NCI-H1694 (cell line): ENCODE measurements around the gene MICU1.
A peak's percentile ranks its signal among the peaks of the same experiment; 100 is the strongest.
"Not testable (repeated sequence)": the region's sequence is repeated elsewhere in the genome, so short reads cannot be mapped to it uniquely, and the experiment has no call there.

Experiments
- DNase-seq: peaks from one replicate; lab custom pipeline; 2025; lab: John Stamatoyannopoulos, UW

MICU1 gene

DNA sequence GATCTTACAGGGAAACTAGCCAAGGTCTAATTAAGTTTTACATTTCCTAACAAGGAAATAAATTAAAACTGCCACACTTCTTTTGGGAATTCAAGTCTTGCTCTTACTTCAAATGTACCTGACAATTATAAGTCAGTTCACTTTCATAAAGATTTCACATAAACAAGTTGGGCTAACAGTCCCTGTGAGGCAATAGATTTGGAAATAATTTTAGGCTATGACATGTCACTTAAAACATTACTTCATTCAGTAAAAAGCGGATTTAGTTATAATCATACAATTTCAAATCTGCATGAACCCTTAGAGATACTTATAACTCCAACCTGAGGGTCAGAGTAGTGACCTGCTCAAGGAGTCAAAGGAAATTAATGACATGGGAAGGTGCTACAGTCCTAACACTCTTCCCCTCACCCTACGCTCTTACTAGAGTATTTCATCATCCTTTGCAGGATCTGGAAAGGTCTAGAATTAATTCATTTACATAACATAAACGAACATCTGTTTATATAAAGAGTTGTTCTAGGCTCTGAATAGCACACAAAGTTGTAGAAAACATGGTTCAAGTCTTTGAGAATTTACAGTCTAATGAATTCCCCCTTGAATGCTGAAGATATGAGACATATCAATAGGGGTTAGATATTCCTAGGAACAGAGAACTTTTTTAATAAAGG is 238.8 kb downstream of the MICU1 start:
- no peak for DNase-seq

DNA sequence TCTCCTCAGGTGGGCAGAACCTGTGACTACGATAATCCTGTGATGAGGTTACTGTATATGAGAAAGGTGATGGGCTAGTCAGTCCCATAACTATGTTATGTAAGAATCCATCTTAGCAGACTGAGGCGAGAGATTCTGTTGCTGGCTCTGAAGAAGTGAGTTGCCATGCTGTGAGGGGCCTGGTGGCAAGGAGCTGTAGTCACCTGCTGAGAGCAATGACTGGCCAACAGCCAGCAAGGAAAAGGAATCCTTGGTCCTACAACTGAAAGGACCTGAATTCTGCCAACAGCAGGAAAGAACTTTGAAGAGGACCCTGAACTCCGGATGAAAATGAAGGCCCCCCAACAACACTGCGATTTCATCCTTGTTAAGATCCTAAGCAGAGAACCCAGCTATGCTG is 240.2 kb downstream of the MICU1 start:
- DNase-seq = no peak

DNA sequence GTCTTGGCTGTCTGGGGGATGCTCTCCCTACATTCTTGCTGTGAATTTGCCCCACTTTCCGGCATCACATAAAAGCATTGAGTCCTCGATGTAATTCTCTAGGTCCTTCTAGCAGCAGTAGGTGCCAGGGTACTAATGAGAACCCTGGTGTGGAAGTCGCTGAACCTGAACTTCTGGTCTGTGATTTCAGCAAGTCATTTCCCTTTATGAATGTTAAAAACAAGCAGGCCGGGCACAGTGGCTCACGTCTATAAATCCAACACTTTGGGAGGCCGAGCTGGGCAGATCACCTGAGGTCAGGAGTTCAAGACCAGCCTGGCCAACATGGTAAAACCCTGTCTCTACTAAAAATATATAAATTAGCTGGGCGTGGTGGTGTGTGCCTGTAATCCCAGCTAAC is 240.9 kb downstream of the MICU1 start:
- not testable (repeated sequence) for DNase-seq

DNA sequence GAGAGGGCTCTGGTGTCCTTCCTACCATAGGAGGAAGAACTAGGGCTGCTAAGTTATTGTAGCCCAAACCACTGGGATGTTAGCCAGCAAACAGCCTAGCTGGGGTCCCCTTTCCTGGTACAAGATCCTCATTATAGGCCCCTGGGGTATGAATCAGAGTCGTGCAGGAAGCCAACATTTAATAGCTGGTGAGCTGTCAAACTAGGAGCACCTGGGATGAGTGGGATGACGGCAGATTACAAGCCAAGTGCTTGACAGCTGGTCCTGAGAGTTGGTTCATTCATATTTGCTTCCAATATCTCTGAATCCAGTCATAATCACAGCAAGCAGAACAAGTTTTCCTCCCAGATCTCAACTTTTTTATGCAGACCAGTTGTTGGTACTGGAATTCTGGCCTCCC is 246.1 kb downstream of the MICU1 start:
- DNase-seq = no peak

DNA sequence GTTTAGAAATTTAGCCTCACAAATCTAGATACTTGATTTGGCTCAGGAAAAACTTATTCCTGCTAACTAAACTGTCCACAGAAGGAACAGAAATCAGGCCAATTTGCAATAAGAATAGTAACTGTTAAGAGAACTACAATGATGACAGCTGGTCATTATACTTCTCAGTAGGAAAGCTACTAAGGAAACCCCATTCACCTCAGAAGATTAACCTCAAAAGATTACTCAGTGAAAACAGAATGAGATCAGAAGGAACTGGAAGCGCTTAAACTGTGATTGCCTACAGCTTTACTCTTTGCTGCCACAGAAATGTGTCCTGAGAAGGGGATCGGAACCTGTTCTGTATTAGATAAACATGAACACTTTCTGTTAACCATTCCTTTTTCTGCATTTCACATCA is 246.8 kb downstream of the MICU1 start:
- DNase-seq = no peak

DNA sequence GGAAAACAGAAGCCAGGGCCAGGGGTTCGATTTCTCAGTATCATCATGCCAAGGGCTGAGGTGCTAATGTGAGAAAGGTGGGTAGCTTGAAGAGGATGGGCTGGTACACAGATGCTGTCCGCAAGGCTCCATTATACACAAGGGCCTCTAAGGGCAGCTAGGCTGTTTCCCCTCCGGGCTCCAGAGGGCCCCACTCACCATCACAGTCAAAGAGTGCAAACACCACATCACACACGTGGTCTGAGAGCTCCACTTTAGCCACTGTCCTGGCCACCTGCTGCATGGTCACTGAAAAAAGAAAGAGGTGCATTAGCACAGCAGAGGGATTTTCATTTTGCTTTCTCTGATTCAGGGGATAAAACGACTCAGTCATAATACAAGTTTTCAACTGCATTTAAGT is 250.3 kb downstream of the MICU1 start:
- DNase-seq = no peak

DNA sequence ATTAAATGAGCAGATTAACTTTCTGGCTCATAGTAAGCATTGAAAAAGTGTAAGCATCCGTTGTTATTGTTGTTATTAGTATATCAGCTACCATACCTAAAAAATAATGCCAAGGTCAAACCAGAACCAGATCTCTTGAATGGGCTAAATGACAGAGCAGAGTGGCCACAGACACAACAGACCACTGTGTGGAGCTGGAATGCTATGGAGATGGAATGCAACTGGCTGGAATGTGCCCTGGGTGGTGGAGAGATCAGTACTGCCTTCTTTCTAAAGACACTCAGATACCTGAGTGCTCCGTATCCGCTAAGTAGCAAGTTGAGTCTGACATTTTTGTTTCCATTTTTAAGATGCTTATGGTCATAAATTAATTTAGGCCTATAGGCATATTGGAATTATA is 250.7 kb downstream of the MICU1 start:
- DNase-seq = no peak

DNA sequence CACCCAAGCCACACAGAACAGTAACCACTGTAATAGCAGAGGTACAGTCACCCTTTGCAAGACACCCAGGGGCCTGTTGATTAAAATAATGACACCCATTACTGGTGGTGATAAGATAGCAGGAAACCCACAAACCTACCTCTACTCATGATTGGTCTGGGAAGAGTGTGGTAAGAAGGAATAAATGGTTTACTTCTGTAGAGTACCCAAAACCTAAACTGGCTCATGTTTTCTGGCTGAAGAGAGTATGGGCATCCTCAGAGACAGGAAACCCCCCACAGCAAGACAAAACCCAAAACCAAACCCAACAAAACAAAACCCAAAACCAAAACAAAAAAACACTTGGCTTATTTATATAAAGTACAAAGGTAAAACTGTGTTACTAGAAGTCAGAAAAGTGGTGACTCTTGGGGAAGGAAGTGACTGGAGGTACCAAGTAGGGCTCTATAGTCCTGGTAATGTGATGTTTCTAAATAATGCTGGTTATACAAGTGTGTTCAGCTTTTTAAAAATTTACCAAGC is 255.6 kb downstream of the MICU1 start:
- no peak for DNase-seq

DNA sequence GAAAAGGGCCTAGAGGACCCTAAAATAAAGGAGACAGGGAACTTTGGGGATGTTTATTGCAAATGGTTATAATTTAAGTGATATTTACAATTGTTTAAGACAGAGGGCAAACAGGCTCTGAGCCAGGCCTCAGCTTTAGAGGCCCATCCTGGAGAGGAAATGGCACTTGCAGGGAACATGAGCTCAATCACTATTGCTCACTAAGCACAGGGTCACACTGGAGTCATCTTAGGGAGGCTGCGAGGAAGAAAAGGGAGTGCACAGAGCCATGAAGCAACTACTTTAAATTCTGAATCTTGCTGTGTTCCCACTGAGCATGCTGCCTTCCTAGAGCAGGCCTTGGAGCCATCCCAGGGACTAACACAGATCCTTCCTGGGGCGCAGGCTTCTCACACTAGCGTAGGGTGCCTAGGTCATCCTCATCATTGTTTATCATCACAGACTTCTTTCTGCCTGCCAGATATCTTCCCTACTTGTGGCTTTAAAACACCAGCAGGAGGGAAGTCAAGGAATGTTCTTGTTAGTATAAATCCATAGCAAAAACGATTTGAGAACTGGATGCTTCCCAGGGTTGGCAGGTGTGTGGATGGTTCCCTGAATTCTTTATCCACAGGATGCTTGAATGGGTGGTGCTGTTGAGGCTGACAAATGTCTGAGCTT is 258.4 kb downstream of the MICU1 start:
- no peak for DNase-seq

DNA sequence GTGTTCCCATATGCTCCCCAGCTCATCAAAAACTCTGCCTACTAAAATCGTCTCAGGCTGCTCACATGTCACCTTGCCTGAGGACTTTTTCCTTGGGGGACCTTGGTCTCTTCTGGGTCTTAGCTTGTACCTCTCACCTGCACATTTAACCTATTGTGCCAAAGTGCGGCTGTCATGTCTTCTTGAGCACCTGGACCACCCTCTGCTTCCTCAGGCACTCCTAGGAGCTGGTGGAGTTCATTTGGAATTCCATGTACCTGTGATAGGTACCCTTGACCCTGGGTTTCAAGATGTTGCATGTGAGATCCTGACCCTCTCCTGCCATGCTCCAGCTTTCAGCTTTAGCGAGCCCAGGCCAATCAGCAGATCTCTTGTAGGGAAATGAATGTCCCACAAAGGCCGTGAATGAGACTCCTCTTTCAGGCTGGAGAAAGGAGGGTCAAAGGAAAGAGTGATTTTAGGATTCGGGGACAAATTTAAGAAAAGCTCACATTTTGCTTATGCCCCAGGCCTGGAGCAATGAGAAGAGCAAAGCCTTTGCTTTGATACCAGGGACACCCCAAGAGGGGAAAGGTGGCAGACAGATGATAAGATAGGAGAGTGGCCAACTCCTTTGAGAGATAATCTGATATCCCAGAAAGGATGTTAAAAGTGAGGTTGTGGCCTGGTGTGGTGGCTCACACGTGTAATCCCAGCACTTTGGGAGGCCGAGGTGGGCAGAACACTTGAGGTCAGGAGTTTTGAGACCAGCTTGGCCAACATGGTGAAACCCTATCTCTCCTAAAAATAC is 260.6 kb downstream of the MICU1 start:
- no peak for DNase-seq

DNA sequence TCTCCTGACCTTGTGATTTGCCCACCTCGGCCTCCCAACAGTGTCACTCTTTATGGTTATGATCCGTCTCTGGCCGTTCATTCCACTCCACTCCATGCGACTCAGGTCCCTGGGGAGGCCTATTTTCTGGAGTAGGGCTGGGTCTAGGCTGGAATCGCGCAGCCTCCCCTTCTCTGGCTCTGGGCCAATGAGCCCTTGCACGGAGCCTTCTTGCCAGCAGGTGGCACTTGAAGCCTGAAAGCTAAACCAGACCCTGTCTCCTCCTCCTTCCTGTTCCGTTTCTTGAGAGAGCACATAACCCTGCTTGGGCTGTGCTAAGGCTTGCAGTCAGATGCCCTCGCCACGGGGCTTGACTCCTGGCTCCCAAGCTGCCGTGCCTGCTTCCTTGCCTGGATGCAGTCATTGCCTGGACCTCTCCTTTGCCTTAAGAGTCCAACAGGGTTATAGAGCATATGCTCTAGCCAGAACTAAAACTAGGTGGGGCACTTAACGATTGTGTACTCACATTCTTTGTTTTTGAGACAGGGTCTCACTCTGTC is 261.6 kb downstream of the MICU1 start:
- peak; percentile 85 for DNase-seq

DNA sequence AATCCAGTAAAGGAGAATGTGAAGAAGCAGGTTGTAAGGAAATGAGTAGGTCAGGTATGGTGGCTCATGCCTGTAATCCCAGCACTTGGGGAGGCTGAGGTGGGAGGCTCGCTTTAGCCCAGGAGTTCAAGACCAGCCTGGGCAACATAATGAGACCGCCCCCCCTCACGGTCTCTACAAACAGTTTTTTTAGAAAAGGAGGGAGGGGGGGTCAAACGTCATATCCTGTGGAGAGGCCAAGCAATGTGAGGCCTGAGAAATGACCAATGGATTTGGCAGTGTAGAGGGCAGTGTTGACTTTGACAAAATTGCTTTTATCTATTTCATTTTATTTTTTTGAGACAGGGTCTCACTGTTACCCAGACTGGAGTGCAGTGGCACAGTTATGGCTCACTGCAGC is 268.9 kb downstream of the MICU1 start:
- no peak for DNase-seq

DNA sequence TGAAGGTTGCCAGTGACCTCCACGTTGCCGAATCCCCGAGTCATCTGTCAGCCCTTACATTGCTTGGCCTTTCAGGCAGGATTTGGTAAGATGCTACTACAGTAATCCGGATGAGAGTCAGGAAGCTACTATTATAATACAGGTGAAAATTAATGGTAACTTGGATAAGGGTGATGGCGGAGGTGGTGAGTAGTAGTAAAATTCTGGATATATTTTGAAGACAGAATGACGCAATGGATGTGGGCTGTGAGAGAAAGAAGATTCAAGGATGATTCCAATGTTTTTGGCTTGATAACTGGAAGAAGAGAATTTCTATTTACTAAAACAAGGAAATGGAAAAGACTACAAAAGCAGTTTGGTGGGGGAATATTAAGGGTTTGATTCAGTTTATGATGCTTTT is 269.8 kb downstream of the MICU1 start:
- no peak for DNase-seq

DNA sequence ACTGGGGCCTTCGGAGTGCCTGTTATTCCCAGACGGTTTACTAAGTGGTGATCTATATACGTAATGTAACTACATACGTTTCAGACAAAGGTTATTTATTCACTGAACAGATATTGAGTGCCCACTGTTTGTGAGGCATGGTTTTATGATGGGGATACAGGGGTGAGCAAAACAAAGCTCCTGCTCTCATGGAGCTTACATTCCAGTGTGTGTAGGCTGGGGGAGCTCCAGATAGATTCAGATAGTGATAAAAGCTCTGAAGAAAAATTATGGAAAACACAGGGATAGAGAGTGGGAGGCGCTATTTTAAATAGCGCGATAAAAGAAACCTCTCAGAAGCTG is 270.7 kb downstream of the MICU1 start:
- no peak for DNase-seq

DNA sequence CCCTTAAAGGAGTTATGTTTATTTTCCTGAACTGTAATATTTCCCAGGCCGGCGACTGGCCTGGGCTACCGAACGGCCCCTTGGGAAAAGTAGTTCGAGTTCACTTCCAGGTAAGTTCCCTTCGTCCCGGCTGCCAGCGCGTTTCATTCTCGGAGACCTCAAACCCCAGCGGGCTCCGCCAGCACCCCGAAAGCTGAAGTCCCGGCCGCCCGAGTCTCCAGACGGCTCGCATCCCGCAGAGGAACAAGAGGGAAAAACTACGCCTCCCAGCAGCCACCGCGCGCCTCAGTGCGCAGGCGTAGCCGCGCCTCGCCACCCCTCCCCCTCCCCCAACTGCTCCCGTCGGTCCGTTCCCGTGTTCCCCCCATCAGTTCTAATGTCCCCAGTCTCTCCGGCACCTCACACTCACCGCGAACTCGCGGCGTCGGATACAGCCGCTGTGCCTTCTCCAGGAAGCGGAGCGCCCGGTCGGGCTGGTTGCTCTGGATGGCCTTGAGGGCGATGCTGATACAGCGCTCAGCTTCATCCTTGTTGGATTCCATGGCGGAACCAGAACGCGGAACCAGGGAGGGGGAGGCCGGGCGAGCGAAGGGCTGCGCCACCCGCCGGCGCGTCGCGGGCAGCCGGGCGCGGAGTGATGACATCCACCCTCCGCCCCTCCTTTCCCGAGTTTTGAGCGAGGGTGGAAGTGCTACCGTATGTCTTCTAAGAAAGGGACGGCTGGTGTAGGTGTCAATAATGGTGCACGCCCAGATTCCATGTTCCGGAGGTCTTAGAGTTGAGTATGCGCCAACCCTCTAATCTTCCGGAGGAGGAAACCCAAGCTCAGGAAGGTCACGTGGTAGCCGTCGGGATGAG is 271.3 kb downstream of the MICU1 start, which contains the start of gene DNAJB12:
TSS of gene DNAJB12 (minus strand) at position 564 of the 858 bp plus-strand sequence. CDS start at position 542, 22 bp downstream.
- DNase-seq = peak; percentile 85

DNA sequence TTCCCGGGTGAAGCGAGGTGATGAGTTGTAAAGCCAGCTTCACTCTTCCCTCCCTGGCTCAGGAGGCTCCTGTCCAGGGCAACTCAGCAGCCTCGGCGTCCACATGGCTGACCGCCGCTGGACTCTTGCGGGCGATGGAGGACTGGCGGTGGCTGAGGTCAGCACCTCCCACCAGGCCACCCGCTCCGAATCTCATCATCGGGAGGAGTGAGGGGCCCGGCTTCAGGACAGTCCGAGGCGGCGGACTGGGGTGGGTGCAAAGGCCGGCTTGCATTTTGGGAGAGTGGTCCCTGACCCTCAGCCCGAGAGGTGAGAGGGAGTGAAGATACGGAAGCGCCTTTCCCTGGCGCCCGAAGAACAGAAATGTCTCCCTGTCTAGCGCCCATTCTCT is 271.9 kb downstream of the MICU1 start:
- no peak for DNase-seq

DNA sequence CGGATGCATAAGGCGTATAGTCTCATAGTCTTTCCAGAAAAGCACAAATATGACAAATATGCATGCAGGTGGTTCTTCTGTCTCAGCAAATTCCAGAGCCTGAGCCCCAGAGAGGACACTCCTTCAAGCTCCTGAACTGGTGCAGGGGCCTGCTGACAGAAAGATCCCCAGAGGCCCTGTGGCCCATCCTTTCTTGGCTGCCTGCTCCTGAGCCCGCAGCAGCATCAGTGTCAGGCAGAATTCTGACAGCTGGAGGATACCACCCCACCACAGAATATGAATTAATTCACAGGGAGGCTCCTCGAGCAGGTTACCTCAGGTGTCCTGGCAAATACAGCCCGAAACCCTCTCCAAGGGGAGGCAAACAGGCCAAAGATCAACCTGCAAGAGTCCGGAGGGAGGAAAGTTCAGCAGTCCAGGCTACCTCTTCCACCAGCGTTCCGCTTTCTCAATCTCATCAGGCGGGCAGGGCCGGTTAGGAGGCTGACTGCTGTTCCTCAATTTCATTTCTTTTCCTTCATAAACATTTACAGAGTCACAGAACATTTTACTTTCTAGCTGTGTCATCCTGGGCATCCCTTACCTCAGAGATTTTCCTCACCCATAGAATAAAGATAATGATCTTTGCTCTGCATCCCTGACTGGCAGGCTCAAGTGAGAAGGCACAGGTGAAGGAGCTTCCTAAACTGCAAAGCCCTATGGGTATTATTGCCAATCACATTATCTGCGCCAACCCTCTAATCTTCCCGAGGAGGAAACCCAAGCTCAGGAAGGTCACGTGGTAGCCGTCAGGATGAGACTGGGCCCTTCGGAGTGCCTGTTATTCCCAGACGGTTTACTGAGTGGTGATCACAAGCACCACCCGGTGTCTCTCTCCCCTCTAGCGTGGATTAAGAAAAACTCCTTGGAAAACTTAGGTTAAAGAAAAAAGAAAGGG is 272.6 kb downstream of the MICU1 start:
- DNase-seq = no peak

DNA sequence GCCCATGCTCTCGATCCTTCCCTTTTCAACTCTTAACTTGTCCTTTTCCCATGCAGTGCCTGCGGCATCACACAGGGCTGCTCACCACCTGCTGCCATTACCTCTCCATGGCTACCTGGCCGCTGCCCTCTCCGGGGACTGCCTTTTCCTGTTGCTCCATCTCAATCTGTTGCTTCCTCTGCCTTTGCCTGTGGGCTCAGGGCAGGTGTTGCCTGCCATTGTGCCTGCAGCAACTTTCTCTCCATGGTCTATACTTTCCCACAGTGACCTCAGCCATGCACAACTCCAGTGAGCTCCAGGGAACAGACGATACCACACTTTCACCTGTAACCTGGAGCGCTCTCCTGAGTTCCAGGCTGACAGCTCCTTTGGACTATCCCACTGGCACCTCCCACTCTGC is 274.4 kb downstream of the MICU1 start:
- no peak for DNase-seq

DNA sequence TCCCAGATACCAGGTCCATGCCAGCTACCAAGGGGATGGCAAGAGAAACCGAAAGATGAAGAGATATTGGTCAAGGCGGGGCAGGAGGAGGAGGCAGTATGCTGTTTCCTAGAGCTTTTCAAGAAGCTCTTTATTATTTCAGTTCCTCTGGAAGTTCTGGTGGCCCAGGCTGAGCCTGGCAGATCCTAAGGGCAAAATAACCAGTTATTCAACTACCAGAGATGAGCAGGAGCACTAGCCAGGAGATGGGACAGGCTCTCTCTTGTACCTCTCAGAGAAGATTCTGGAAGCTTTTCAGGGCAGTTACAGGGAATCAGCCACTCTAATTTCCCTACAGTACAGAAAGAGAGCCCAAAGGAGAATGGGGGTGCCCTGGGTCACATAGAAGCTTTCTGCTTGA is 276.4 kb downstream of the MICU1 start:
- no peak for DNase-seq

DNA sequence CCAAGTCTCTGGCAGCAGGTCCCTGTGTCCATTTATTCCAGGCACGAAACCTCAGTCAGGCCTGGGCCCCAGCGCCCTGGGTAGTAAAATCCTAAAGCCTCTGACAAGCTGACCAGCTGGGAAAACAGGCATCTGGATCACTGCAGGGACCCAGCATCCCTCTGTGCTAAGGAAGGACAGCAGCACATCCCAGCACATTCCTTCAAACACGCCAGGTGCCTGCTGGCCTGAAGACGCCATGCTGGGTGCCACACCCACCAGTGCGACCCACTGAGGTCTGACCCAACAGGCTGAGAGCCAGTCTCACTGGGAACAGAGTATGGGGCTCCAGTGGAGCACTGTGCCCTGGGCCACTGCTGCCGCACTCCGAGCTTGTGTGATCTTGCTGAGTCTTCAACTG is 277.6 kb downstream of the MICU1 start:
- no peak for DNase-seq

DNA sequence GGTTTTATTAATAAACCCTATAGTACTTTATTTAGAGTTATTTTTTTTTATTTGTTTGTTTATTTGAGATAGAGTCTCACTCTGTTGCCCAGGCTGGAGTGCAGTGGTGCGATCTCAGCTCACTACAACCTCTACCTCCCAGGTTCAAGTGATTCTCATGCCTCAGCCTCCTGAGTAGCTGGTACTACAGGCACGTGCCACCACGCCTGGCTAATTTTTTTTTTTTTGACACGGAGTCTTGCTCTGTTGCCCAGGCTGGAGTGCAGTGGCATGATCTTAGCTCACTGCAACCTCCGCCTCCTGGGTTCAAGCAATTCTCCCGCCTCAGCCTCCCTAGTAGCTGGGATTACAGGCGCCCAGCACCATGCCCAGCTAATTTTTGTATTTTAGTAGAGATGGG is 279.8 kb downstream of the MICU1 start:
- not testable (repeated sequence) for DNase-seq
